ENCODE results near the gene ASB1.

Gene ASB1

DNA sequence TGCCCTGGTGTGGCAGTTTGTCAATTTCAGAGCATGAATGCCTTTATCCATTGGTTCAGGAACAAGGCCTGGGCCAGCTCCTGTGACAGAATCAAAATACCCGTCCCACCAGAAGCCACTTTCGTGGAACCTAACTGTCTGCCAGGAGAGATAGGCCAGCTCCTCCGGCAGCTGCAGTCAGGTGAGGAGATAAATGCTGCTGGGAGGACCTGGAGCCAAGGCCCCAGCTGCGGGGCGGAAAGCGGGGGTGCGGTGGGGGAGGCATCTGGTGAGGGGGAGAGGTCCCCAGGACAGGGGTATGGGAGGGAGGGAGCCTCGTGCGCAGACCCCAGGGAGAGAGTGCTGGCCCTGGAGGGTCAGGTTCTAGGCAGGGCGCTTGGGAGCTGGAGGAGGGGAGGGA, 4.4 kb upstream of the ASB1 start:
- TF ChIP-seq, protein P1, sequence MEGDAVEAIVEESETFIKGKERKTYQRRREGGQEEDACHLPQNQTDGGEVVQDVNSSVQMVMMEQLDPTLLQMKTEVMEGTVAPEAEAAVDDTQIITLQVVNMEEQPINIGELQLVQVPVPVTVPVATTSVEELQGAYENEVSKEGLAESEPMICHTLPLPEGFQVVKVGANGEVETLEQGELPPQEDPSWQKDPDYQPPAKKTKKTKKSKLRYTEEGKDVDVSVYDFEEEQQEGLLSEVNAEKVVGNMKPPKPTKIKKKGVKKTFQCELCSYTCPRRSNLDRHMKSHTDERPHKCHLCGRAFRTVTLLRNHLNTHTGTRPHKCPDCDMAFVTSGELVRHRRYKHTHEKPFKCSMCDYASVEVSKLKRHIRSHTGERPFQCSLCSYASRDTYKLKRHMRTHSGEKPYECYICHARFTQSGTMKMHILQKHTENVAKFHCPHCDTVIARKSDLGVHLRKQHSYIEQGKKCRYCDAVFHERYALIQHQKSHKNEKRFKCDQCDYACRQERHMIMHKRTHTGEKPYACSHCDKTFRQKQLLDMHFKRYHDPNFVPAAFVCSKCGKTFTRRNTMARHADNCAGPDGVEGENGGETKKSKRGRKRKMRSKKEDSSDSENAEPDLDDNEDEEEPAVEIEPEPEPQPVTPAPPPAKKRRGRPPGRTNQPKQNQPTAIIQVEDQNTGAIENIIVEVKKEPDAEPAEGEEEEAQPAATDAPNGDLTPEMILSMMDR (IDR thresholded peaks at IDR 0.05; ENCODE audit: borderline replicate concordance, control extremely low read depth, extremely low read depth, insufficient read depth, missing control alignments) = no peak
- in situ Hi-C loops (cut with MboI; ENCODE audit: low sequenced_read_pairs, unreplicated experiment) = no loop called here
- DNase-seq (ENCODE audit: low spot score) = no peak

DNA sequence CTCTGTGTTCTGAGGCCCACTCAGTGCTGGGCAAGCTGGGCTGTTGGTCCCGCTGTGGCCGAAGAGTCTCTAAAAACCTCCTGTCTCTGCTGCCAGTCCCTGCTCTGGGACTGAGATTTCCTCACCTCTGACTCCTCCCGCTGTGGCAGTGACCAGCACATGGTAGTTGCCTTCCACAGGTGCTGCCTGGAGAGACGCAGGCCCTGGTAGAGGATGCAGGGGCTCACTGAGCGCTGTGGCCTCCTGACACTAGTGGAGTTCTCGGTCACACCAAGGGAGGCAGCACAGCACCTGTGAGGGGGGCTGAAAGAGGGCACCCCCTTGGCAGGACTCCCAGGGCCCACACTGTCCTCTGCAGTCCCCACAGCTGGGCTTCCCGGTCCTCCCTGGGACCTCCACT, 3.8 kb upstream of the ASB1 start:
- in situ Hi-C loops (cut with MboI; ENCODE audit: low sequenced_read_pairs, unreplicated experiment) = no loop called here
- DNase-seq (ENCODE audit: low spot score) = no peak
- TF ChIP-seq, protein P1 (IDR thresholded peaks at IDR 0.05; ENCODE audit: borderline replicate concordance, control extremely low read depth, extremely low read depth, insufficient read depth, missing control alignments) = no peak

DNA sequence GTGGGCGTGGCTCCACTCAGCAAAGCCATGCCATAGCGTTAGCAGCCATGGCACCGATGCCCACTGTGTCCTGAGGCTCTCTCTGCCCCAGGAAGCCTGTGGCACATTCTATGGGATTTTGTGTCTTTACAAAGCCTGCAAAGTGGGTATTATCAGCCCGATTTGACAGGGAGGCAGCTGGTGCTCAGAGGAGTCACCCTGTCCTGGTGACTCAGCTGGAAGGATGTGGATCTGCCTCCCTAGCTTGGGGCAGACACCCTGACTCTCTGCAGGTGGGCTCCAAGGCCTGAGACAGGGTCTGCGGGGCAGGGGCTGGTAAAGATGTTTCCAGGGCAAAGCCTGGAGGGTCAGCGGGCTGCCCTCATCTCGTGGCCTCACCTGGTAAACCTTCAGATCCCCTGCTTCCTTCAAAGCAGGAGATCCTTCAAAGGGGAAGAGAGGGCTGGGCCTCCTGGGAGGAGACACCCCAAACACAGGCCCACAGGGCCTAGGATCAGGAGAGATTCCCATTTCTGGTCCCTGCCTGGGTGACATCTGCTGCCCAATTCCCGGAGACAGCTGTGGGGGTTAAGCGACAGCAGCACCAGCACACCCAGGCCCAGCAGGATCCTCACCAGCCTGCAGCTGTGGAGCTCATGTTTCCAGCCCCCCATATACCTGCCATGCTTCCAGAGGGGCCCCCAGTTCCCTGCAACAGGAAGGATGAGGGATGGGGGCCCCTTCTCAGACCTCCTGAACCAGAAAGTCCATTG, 3.0 kb upstream of the ASB1 start:
- TF ChIP-seq, protein P1 (IDR thresholded peaks at IDR 0.05; ENCODE audit: borderline replicate concordance, control extremely low read depth, extremely low read depth, insufficient read depth, missing control alignments) = no peak
- in situ Hi-C loops (cut with MboI; ENCODE audit: low sequenced_read_pairs, unreplicated experiment) = no loop called here
- DNase-seq (ENCODE audit: low spot score) = no peak

DNA sequence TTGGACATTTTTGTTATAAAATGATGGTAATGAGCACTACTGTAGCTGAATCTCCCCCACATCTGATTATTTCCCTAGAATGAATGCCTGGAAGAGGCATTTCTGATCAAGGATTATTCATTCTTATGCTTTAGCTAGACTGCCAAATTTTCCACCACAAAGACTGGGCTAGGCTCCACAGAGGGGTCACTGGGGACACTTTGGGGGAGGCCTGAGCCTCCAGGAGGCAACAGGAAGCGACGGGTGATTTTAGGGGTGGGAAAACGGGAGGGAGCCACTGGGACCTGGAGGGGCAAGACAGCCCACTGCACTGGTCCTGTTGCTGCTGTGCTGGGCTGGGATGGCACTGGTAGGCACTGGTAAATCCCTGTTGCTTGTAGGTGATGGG, 2.4 kb upstream of the ASB1 start:
- in situ Hi-C loops (cut with MboI; ENCODE audit: low sequenced_read_pairs, unreplicated experiment) = no loop called here
- DNase-seq (ENCODE audit: low spot score) = no peak
- TF ChIP-seq, protein P1 (IDR thresholded peaks at IDR 0.05; ENCODE audit: borderline replicate concordance, control extremely low read depth, extremely low read depth, insufficient read depth, missing control alignments) = no peak

DNA sequence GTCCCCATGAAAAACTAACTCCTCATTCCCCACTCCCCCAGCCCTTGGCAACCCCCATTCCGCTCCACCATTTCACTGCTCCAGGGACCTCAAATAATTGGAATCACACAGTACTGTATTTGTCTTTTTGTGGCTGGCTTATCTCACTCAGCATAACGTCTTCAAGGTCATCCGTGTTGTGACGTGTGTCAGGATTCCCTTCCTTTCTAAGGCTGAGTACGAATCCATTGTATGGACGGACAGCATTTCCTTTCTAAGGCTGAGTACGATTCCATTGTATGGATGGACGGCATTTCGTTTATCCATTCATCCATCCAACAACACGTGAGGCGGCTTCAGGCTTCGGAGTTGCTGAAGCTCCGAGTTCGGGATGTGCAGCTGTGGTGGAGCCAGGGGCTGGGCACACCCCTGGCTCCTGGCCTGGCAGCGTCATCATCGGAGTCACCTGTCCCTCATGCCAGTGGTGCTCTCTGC, 1.2 kb upstream of the ASB1 start:
- TF ChIP-seq, protein P1 (IDR thresholded peaks at IDR 0.05; ENCODE audit: borderline replicate concordance, control extremely low read depth, extremely low read depth, insufficient read depth, missing control alignments) = no peak
- DNase-seq (ENCODE audit: low spot score) = no peak
- in situ Hi-C loops (cut with MboI; ENCODE audit: low sequenced_read_pairs, unreplicated experiment) = no loop called here

DNA sequence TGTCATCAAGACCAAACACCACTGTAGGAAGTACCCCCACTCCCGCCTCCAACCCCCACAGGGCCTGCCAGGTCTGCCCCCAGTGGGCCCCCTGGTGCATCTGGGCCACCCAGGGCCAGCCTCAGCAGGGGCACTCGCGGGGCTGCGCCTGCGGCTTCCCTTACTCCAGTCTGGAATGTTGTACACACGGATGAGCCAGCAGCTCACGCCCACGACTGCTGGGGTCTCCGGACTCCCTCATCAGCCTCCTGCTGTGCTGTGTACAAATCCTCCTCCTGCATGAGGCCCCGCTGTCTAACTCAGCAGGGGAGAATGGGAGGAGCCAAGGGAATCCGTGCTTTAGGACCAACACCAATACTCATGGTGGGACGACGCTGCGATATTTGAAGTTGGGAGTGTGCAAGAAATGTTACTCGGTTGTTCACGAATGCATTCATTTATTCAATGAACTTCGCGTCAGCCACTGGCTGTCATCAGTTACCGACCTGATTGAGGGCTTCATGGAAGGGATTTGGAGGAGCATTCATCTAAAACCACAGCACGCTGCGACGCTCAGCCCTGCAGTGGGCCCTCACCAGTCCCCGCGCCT, 654 bp upstream of the ASB1 start:
- in situ Hi-C loops (cut with MboI; ENCODE audit: low sequenced_read_pairs, unreplicated experiment) = no loop called here

More for the DNA sequence above, 654 bp upstream of the ASB1 start:
- TF ChIP-seq, protein P1 (IDR thresholded peaks at IDR 0.05; ENCODE audit: borderline replicate concordance, control extremely low read depth, extremely low read depth, insufficient read depth, missing control alignments) = no peak
- DNase-seq (ENCODE audit: low spot score) = no peak

Data from GM13976 (cell line).